Uterus (tissue), 2 donors: Measurements from ENCODE around the gene DCST1.

Experiments used
- CTCF ChIP-seq, 4 experiments: fragments of 200-600 bp in 2 of 4; fragments of 450-650 bp in 2 of 4; sonication (generic) in 2 of 4; IDR thresholded peaks; one replicate each; pipeline ENCODE4 v1.5.1; 2016 to 2019; ENCODE audit warnings: antibody characterized with exemption in 4 of 4, mild to moderate bottlenecking in 2 of 4, moderate library complexity in 1 of 4
- POLR2A ChIP-seq, 2 donors: fragments of 450-650 bp; IDR thresholded peaks; one replicate each; pipeline ENCODE4 v1.6.1; 2016; ENCODE audit warnings: antibody characterized with exemption in 2 of 2, mild to moderate bottlenecking in 1 of 2, moderate library complexity in 1 of 2

DNA sequence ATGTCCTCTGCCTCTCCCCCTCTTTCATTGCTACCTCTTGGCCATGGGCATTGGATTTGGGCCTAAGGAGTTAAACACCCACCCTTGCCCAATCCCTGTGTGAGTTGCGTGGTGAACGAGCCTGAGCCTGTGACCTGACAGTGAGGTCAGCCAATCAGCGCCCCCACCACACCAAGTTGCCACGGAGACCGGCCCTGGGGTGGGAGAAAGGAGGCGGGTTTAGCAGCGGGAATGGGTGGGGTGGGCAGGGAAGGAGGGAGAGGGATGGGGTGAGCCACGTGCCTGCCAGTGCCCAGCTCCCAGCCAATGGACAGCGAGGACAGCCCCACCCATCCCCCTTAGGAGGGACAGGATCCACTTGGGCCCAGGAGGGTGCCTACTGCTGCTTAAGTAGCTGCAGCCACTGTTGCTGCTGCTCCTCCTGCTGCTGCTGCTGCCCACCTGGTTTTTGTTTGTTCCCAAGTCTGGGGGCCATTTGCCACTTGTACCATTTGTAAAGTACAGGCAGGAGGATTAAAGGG, 21.5 kb upstream of the DCST1 start:
- TF ChIP-seq CTCF (IDR thresholded peaks at IDR 0.05) (no peak), POLR2A (IDR thresholded peaks at IDR 0.05) (no peak)
